Transverse colon (tissue), 3 donors: ENCODE data around the gene CRAMP1.

ENCODE experiments used
- EP300 ChIP-seq: sonication (generic); formaldehyde crosslinking; IDR thresholded peaks from one replicate; pipeline ENCODE4 v1.6.1; 2017; ENCODE audit warnings: antibody characterized with exemption, low read depth
- POLR2A ChIP-seq: fragments of 450-650 bp; IDR thresholded peaks from one replicate; pipeline ENCODE4 v1.6.1; 2016; ENCODE audit warnings: antibody characterized with exemption, mild to moderate bottlenecking, moderate library complexity
- TF ChIP-seq, protein P1 (sequence below), 5 experiments: fragments of 200-600 bp in 3 of 5; fragments of 450-650 bp in 2 of 5; sonication (generic) in 3 of 5; IDR thresholded peaks; 1 replicate in 2 of 5; 2 replicates in 3 of 5; pipeline ENCODE4 v1.5.1; 2016 to 2017; ENCODE audit warnings: antibody characterized with exemption in 5 of 5, inconsistent platforms in 3 of 5, mild to moderate bottlenecking in 2 of 5, moderate library complexity in 1 of 5

DNA sequence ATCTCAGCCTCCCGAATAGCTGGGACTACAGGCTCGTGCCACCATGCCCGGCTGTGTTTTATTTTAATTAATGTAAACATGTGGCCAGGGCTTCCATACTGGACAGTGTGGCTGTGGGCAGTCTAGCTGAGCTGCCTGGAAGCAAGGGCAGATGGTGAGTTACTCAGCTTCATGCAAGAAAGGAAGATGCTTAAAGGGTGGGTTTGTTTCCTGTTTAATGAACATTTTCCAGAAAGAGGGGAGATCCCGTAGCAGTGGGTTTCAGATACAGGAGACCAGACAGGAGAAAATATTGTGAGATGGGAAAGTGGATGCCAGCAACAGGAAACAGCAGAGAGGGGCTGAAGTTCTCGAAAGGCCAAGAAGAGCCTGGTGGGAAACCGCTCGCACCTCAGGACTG lies 101.2 kb downstream of the CRAMP1 start:
- TF ChIP-seq EP300 = no peak
- TF ChIP-seq, protein P1, sequence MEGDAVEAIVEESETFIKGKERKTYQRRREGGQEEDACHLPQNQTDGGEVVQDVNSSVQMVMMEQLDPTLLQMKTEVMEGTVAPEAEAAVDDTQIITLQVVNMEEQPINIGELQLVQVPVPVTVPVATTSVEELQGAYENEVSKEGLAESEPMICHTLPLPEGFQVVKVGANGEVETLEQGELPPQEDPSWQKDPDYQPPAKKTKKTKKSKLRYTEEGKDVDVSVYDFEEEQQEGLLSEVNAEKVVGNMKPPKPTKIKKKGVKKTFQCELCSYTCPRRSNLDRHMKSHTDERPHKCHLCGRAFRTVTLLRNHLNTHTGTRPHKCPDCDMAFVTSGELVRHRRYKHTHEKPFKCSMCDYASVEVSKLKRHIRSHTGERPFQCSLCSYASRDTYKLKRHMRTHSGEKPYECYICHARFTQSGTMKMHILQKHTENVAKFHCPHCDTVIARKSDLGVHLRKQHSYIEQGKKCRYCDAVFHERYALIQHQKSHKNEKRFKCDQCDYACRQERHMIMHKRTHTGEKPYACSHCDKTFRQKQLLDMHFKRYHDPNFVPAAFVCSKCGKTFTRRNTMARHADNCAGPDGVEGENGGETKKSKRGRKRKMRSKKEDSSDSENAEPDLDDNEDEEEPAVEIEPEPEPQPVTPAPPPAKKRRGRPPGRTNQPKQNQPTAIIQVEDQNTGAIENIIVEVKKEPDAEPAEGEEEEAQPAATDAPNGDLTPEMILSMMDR (IDR thresholded peaks at IDR 0.05) = no peak
- TF ChIP-seq POLR2A = no peak
